AG04449 (cell line): ENCODE measurements around the gene XKR7.
A peak's percentile ranks its signal among the peaks of the same experiment; 100 is the strongest.

Experiments used
- CTCF ChIA-PET: fragments of 350-600 bp; formaldehyde crosslinking; extraction: SDS; loops from one replicate; lab custom pipeline; 2021; ENCODE audit warnings: antibody characterized with exemption; lab: Yijun Ruan, JAX
- POLR2A ChIA-PET: fragments of 400-600, 350-600 bp; formaldehyde crosslinking; extraction: SDS; loops from one replicate; lab custom pipeline; 2020; ENCODE audit warnings: antibody characterized with exemption, inconsistent platforms; lab: Yijun Ruan, JAX
- DNase-seq: peaks from one replicate; pipeline ENCODE4 v3.0.0-alpha.2; 2010; ENCODE audit warnings: low read depth, low spot score
- H3K4me3 ChIP-seq: 2 replicates; pipeline ENCODE4 v1.5.1; 2011; ENCODE audit warnings: low read depth, mild to moderate bottlenecking, control low read depth, low read length
- CTCF ChIP-seq: IDR thresholded peaks from one replicate; pipeline ENCODE4 v1.5.1; 2011; ENCODE audit warnings: mild to moderate bottlenecking, moderate library complexity, low read length, control low read depth, inconsistent platforms; ENCODE audit not compliant: insufficient read depth; ENCODE audit errors: missing control alignments

The XKR7 gene

GRCh38 chr20:32035426-32035779 lies 67.5 kb downstream of the XKR7 start:
- H3K4me3 ChIP-seq, result no peak overlapping the region
- CTCF ChIA-PET, result interaction anchor here (0.9 to 10.4 kb wide), 18 partner anchors 8 to 617 kb away, joined by 3 to 224 read pairs (median 6); partner anchors contain the start of gene MYLK2
- DNase-seq, result no peak
- POLR2A ChIA-PET, result no interaction called here
- TF ChIP-seq CTCF, result no peak

GRCh38 chr20:32036252-32036651 lies 68.3 kb downstream of the XKR7 start:
- POLR2A ChIA-PET, result no interaction called here
- no peak for TF ChIP-seq CTCF
- H3K4me3 ChIP-seq, result no peak overlapping the region
- CTCF ChIA-PET, result interaction anchor here (0.7 to 10.4 kb wide), 8 partner anchors 9 to 215 kb away, joined by 3 to 224 read pairs (median 6); partner anchors contain the start of gene MYLK2
- DNase-seq, result no peak

GRCh38 chr20:32036716-32037485 lies 69.0 kb downstream of the XKR7 start:
- DNase-seq, result no peak
- POLR2A ChIA-PET, result no interaction called here
- H3K4me3 ChIP-seq, result no peak overlapping the region
- CTCF ChIA-PET, result interaction anchor here (0.7 to 10.4 kb wide), 6 partner anchors 11 to 216 kb away, joined by 3 to 224 read pairs (median 18); partner anchors contain the start of gene MYLK2
- TF ChIP-seq CTCF, result no peak

GRCh38 chr20:32037929-32038328 lies 70.0 kb downstream of the XKR7 start:
- ChIA-PET POLR2A (interaction anchor here (0.7 to 1.0 kb wide), 2 partner anchors 29 to 175 kb away, joined by 3 read pairs; no protein-coding TSS in a partner anchor), CTCF (interaction anchor here (2.8 to 10.4 kb wide), 2 partner anchors 53 to 191 kb away, joined by 8 to 224 read pairs; no protein-coding TSS in a partner anchor)
- no peak for TF ChIP-seq CTCF
- no peak overlapping the region for H3K4me3 ChIP-seq
- peak; percentile 9 for DNase-seq

- POLR2A ChIA-PET, result no interaction called here
- CTCF ChIA-PET, result interaction anchor here (4.8 kb wide), 1 partner anchor 10 kb away, joined by 63 read pairs; no protein-coding TSS in a partner anchor
- no peak for DNase-seq
- TF ChIP-seq CTCF, result no peak
- H3K4me3 ChIP-seq, result no peak overlapping the region
Measured at GRCh38 chr20:32040142-32040953, 72.4 kb downstream of the XKR7 start.

GRCh38 chr20:32045999-32046398 lies 78.0 kb downstream of the XKR7 start:
- no peak overlapping the region for H3K4me3 ChIP-seq
- no peak for TF ChIP-seq CTCF
- no peak for DNase-seq
- ChIA-PET POLR2A (no interaction called here), CTCF (interaction anchor here (1.4 kb wide), 1 partner anchor 223 kb away, joined by 4 read pairs; no protein-coding TSS in a partner anchor)
